ENCODE results near the gene SYCE1. TPM values are rescaled to one million over a fixed set of nuclear protein-coding genes. Genes with fewer than 3 reads are reported as not detected.

Gene SYCE1
- total and polyA plus RNA-seq, 2 of the 8 experiments (the other 6 are each of a cell fraction or from before 2014, with no cell fraction given), result not detected

GRCh38 chr10:133565441-133566294, at the start of gene SYCE1 (continued):
- no peak for TF ChIP-seq BACH1 (IDR thresholded peaks at IDR 0.05; ENCODE audit: low read length)
- no peak for TF ChIP-seq NRF1 (IDR thresholded peaks at IDR 0.05; ENCODE audit: low read depth, low read length)
- TF ChIP-seq ATF3 (IDR thresholded peaks at IDR 0.05; ENCODE audit: insufficient read depth, low read depth, low read length), result no peak
- no peak for TF ChIP-seq E2F6 (IDR thresholded peaks at IDR 0.05)

Data from H1 (cell line).